Measurements from ENCODE around the gene OR52B6.

The OR52B6 gene, protein sequence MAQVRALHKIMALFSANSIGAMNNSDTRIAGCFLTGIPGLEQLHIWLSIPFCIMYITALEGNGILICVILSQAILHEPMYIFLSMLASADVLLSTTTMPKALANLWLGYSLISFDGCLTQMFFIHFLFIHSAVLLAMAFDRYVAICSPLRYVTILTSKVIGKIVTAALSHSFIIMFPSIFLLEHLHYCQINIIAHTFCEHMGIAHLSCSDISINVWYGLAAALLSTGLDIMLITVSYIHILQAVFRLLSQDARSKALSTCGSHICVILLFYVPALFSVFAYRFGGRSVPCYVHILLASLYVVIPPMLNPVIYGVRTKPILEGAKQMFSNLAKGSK

GRCh38 chr11:5580577-5580976 lies at the start of gene OR52B6:
OR52B6 (plus strand) TSS chr11:5580877; CDS start chr11:5580877, 0 bp downstream.
- no peak within 1 kb of the TSS for H3K27ac Mint-ChIP-seq
- H3K9me3 Mint-ChIP-seq: no peaks in the 10 kb centered on the region
- H3K4me1 Mint-ChIP-seq (ENCODE audit: low read depth): no peaks in the 10 kb centered on the region
- H3K36me3 Mint-ChIP-seq (ENCODE audit: low read depth): peaks cover 3% of the 10 kb centered on the region
- H3K27me3 Mint-ChIP-seq: peaks cover 3% of the 10 kb centered on the region
- H3K4me3 Mint-ChIP-seq: no peak within 1 kb of the TSS

DNA sequence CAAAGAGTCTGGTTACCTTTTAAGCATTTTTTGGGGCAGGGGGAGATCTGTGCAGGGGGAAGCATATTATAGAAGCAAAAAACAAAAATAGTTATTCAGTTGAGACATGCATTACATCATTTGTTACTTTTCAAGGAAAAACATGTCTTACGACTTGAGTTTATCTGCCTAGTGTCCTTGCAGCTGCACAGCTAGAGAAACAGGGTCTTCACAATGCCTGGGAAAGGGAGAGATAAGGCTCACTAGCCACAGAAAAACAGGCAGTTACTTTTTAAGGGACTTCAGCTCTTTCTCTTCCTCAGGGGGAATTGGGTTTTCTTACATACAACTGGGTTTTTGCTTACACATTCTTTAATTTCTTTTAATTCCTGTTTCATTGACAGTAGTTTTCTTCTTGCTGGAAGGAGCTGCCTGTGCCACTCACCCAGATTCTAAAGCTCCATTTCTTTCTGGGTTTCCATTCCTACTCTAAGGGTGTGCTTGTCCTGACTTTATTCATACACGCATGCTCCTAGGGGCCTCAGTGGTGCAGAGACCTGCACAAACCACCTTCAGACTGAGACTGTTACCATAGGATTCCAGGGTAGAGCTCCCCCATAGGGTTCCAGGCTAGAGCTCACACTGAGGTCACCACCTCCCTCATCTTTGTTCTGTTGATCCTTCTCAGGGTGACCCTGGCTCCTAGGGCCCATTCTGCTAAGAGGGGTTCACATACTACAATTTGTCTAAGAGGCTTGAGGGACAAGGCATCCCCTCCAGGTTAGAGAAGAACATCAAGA lies 49.4 kb upstream of the OR52B6 start:
- Mint-ChIP-seq H3K36me3 (ENCODE audit: low read depth) (no peaks in the 10 kb centered on the region), H3K4me1 (ENCODE audit: low read depth) (no peaks in the 10 kb centered on the region), H3K9me3 (no peaks in the 10 kb centered on the region), H3K27me3 (no peaks in the 10 kb centered on the region), H3K27ac (no peak overlapping the region), H3K4me3 (no peak overlapping the region)

DNA sequence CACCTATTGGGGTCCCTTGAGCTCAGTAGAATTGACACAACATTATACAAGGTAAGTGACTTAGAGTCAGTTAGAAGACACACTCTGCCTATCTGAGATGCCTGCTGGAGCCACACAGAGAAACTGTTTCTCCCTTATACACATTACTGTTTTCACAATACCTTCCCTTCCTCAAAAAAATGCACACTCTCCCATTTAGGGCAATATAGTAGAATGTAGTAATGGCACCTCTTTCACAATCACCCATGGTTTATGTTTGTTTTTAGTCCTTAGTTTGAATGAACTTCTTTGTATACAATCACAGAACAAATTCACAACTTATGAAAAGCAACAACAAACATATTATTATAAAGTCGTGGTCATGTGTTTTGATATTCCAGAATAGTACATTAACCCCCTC lies 46.6 kb upstream of the OR52B6 start:
- no peaks in the 10 kb centered on the region for H3K4me1 Mint-ChIP-seq (ENCODE audit: low read depth)
- no peak overlapping the region for H3K4me3 Mint-ChIP-seq
- H3K36me3 Mint-ChIP-seq (ENCODE audit: low read depth): no peaks in the 10 kb centered on the region
- H3K9me3 Mint-ChIP-seq: peaks cover 6% of the 10 kb centered on the region
- H3K27ac Mint-ChIP-seq: no peak overlapping the region
- H3K27me3 Mint-ChIP-seq: no peaks in the 10 kb centered on the region

DNA sequence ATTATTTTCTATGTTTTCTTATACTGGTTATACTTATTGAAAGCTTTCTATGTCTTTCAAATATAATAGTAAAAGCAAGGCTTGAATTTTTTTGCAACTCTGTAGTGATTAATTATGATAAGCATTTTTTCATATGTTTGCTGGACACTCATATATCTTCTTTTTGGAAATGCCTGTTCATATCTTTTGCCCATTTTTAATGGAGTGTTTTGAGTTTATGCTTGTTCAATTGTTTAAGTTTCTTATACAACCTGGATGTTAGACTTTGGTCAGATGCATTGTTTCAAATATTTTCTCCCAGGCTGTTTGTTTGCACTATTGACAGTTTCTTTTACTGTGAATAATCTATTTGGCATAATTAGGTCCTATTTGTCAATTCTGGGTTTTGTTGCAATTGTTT lies 44.2 kb upstream of the OR52B6 start:
- no peaks in the 10 kb centered on the region for H3K27me3 Mint-ChIP-seq
- H3K36me3 Mint-ChIP-seq (ENCODE audit: low read depth): no peaks in the 10 kb centered on the region
- H3K4me3 Mint-ChIP-seq: no peak overlapping the region
- no peak overlapping the region for H3K27ac Mint-ChIP-seq
- peaks cover 6% of the 10 kb centered on the region for H3K9me3 Mint-ChIP-seq
- no peaks in the 10 kb centered on the region for H3K4me1 Mint-ChIP-seq (ENCODE audit: low read depth)

DNA sequence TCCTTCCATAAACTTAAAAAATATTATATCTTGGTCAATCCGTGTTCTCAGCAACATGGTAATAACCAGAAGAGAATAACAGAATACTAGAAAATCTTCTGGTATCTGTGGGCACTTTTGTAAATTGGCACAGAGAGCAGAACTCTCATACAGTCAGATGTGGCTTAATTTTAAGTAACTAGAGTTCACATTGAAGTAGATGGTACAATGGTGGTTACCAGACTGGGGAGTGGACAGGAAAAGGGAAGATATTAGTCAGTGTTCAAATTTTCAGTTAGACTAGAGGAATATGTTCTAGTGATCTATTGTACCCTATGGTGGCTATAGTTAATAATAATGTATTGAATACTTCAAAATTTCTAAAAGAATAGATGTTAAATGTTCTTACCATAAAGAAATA lies 39.2 kb upstream of the OR52B6 start:
- Mint-ChIP-seq H3K27ac (no peak overlapping the region), H3K9me3 (peaks cover 6% of the 10 kb centered on the region), H3K27me3 (peaks cover 4% of the 10 kb centered on the region), H3K4me1 (ENCODE audit: low read depth) (no peaks in the 10 kb centered on the region), H3K36me3 (ENCODE audit: low read depth) (no peaks in the 10 kb centered on the region), H3K4me3 (no peak overlapping the region)

- peaks cover 7% of the 10 kb centered on the region for H3K27me3 Mint-ChIP-seq
- H3K27ac Mint-ChIP-seq: no peak overlapping the region
Observed at GRCh38 chr11:5546457-5546856, 34.2 kb upstream of the OR52B6 start.

DNA sequence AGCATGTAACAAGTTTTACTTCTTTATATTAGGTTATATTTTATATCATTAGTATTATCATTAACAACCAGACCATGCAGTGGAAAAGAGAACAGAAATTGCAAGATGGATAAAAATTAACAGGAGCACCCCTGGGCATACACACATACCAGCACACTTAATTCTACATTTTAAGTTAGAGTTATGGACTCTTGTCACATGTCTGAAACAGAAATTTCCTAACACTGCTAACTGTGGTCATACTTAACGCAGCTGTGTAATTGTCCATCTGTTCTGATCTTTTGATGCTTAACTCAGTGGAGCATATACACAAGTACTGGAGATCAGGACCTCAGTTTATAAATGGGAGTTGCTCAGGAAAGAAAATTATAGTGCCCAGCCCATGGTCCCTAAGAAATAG lies 32.7 kb upstream of the OR52B6 start:
- Mint-ChIP-seq H3K27me3 (peaks cover 3% of the 10 kb centered on the region), H3K36me3 (ENCODE audit: low read depth) (no peaks in the 10 kb centered on the region), H3K4me3 (no peak overlapping the region), H3K9me3 (no peaks in the 10 kb centered on the region), H3K4me1 (ENCODE audit: low read depth) (no peaks in the 10 kb centered on the region), H3K27ac (no peak overlapping the region)

More at GRCh38 chr11:5546457-5546856, 34.2 kb upstream of the OR52B6 start:
- H3K4me3 Mint-ChIP-seq: no peak overlapping the region
- no peaks in the 10 kb centered on the region for H3K9me3 Mint-ChIP-seq
- H3K36me3 Mint-ChIP-seq (ENCODE audit: low read depth): no peaks in the 10 kb centered on the region
- no peaks in the 10 kb centered on the region for H3K4me1 Mint-ChIP-seq (ENCODE audit: low read depth)

DNA sequence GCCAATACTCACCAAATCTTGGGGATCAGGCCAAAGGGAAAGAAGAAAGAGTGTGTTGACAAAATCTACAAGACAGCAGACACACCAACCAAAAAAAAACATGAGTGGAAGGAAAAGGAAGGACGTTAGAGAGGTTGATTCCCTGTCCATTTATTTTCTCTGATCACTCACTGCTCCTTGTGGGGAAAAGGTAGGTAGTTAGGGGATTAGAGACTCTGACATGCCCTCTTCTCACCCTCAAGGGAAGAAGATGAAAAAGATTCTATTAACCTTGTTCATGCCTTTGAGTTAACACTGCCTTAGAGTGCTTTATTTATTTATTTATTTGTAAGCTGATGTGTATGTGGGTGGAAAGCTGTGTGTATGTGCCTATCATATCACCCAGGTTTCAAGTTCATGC lies 32.2 kb upstream of the OR52B6 start, which contains the start of gene OR52H1:
OR52H1 (minus strand) TSS at position 101 of the 400 bp plus-strand sequence. CDS start 3,035 bp downstream, outside the sequence.
- Mint-ChIP-seq H3K4me1 (ENCODE audit: low read depth) (no peaks in the 10 kb centered on the region), H3K27me3 (peaks cover 3% of the 10 kb centered on the region), H3K9me3 (no peaks in the 10 kb centered on the region), H3K36me3 (ENCODE audit: low read depth) (no peaks in the 10 kb centered on the region), H3K27ac (no peak within 1 kb of the TSS), H3K4me3 (no peak within 1 kb of the TSS)

- no peak overlapping the region for H3K27ac Mint-ChIP-seq
Observed at GRCh38 chr11:5550440-5551095, 30.1 kb upstream of the OR52B6 start.

DNA sequence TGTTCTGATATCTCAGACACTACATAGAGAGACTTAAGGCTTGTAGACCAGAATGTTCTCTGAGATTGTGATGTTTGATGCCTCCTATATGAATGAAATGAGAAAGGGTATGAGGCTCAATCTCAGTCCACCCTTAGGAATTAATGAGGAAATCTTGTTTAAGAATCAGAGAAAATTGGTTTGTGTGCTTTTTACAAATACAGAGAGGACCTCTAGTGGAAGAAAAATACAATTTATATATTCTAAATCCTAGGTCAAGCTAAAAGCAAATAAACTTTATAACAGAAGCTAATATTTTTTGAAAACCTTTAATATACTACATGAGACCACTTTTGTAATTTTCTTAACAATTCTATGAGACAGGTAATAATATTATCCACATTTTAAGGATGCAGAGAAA lies 27.3 kb upstream of the OR52B6 start:
- Mint-ChIP-seq H3K36me3 (ENCODE audit: low read depth) (no peaks in the 10 kb centered on the region), H3K4me1 (ENCODE audit: low read depth) (no peaks in the 10 kb centered on the region), H3K27me3 (peaks cover 6% of the 10 kb centered on the region), H3K4me3 (no peak overlapping the region), H3K9me3 (no peaks in the 10 kb centered on the region), H3K27ac (no peak overlapping the region)

More at GRCh38 chr11:5550440-5551095, 30.1 kb upstream of the OR52B6 start:
- H3K27me3 Mint-ChIP-seq: peaks cover 3% of the 10 kb centered on the region
- no peaks in the 10 kb centered on the region for H3K9me3 Mint-ChIP-seq
- H3K4me3 Mint-ChIP-seq: no peak overlapping the region
- H3K4me1 Mint-ChIP-seq (ENCODE audit: low read depth): no peaks in the 10 kb centered on the region
- H3K36me3 Mint-ChIP-seq (ENCODE audit: low read depth): no peaks in the 10 kb centered on the region

GRCh38 chr11:5556596-5557188 lies 24.0 kb upstream of the OR52B6 start:
- H3K27me3 Mint-ChIP-seq: peaks cover 12% of the 10 kb centered on the region
- no peak overlapping the region for H3K4me3 Mint-ChIP-seq
- no peaks in the 10 kb centered on the region for H3K36me3 Mint-ChIP-seq (ENCODE audit: low read depth)

GRCh38 chr11:5557751-5558150 lies 22.9 kb upstream of the OR52B6 start:
- Mint-ChIP-seq H3K4me3 (no peak overlapping the region), H3K27me3 (peaks cover 13% of the 10 kb centered on the region), H3K27ac (no peak overlapping the region), H3K36me3 (ENCODE audit: low read depth) (no peaks in the 10 kb centered on the region), H3K4me1 (ENCODE audit: low read depth) (no peaks in the 10 kb centered on the region), H3K9me3 (no peaks in the 10 kb centered on the region)

More at GRCh38 chr11:5556596-5557188, 24.0 kb upstream of the OR52B6 start:
- Mint-ChIP-seq H3K9me3 (no peaks in the 10 kb centered on the region), H3K27ac (no peak overlapping the region), H3K4me1 (ENCODE audit: low read depth) (no peaks in the 10 kb centered on the region)

DNA sequence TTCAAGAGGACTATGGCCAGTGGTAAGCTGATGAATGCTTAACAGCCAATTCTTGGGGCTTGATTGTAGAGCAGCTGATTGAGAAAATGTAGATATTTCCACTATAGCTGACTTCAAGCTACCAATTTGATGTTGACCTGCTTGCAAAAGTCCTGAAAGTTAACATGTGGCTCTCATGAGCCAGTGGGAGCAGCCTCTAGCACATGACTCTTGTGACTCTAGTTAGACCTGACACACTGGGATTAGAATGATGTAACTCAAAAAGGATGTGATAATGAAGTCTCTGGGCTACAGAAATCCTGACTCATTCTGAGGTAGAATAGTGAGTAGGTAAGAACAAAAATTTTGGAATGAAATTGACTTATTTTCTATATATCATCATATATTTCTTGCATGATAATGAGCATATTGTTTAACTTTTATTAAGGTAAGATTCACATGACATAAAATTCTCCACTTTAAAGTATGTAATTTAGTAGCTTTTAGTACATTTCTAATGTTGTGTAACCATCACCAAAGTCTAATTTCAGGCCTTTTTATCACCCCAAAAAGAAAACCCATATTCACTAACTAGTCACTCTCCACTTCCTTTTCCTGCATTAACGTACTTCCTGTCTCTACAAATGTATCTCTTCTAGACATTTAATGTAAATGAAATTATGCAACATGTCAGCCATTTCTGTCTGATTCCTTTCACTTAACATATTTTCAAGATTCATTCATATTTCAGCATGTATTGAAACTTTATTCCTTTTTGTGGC lies 16.2 kb upstream of the OR52B6 start:
- H3K4me1 Mint-ChIP-seq (ENCODE audit: low read depth): peaks cover 8% of the 10 kb centered on the region
- H3K9me3 Mint-ChIP-seq: peaks cover 6% of the 10 kb centered on the region
- no peak overlapping the region for H3K4me3 Mint-ChIP-seq
- H3K27me3 Mint-ChIP-seq: peaks cover 13% of the 10 kb centered on the region
- H3K36me3 Mint-ChIP-seq (ENCODE audit: low read depth): no peaks in the 10 kb centered on the region
- no peak overlapping the region for H3K27ac Mint-ChIP-seq

GRCh38 chr11:5574654-5575053 lies 6.0 kb upstream of the OR52B6 start:
- H3K9me3 Mint-ChIP-seq: no peaks in the 10 kb centered on the region
- H3K27me3 Mint-ChIP-seq: no peaks in the 10 kb centered on the region
- peaks cover 3% of the 10 kb centered on the region for H3K36me3 Mint-ChIP-seq (ENCODE audit: low read depth)
- H3K4me1 Mint-ChIP-seq (ENCODE audit: low read depth): peaks cover 9% of the 10 kb centered on the region
- no peak overlapping the region for H3K4me3 Mint-ChIP-seq
- no peak overlapping the region for H3K27ac Mint-ChIP-seq

Data from stimulated activated naive CD8-positive, alpha-beta T cell treated with anti-CD3 and anti-CD28 coated beads, Interleukin-15, Interleukin-2, amounts not matched to agents 100 ng/mL and 50 ng/mL, for 24 hours (primary cell).